Transverse colon (tissue), 4 donors: ENCODE results near the gene CDH15.

Source experiments
- EP300 ChIP-seq: sonication (generic); formaldehyde crosslinking; IDR thresholded peaks from one replicate; pipeline ENCODE4 v1.6.1; 2017; ENCODE audit warnings: antibody characterized with exemption, low read depth
- POLR2A ChIP-seq: fragments of 450-650 bp; IDR thresholded peaks from one replicate; pipeline ENCODE4 v1.6.1; 2016; ENCODE audit warnings: antibody characterized with exemption, mild to moderate bottlenecking, moderate library complexity
- POLR2AphosphoS5 ChIP-seq, 3 donors: sonication (generic); formaldehyde crosslinking; IDR thresholded peaks; one replicate each; pipeline ENCODE4 v1.6.1; 2016; ENCODE audit warnings: antibody characterized with exemption in 3 of 3
- TF ChIP-seq, protein P1 (sequence below), 5 experiments: fragments of 200-600 bp in 3 of 5; fragments of 450-650 bp in 2 of 5; sonication (generic) in 3 of 5; IDR thresholded peaks; 1 replicate in 2 of 5; 2 replicates in 3 of 5; pipeline ENCODE4 v1.5.1; 2016 to 2017; ENCODE audit warnings: antibody characterized with exemption in 5 of 5, inconsistent platforms in 3 of 5, mild to moderate bottlenecking in 2 of 5, moderate library complexity in 1 of 5

DNA sequence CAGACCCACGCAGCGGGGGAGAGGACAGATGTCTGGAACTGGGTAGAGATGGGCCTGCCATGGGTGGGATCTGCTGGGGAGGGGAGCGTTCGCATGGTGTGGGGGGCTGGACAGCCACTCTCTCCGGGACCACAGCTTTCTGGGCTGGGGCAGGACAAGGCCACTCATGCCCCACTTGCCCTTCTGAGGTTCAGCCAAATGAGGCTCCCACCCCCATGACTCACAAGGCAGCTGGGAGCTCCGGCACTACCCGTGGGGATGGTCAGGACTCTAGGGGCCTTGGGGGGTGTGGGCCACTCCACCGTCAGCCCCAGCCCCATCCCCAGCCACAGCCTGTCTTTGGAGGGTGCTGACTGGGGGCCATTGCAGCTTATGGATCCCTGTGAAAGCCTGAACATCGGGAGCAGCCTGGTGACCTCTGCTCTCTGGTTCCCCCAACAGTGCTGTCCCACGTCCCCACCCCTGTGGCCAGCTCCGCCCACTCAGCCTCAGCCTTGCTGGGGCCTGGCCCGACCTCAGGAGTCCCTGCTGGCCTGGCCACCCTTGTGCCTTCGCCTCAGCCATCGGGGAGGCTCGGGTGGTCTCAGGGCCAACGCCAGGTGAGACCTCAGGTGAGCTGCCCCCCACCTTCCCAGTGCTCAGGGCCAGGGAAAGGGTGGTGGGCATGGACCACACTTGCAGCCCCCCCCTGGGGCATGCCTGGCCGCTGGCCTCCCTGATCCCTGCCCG, 4.7 kb upstream of the CDH15 start:
- TF ChIP-seq EP300, result no peak
- TF ChIP-seq, protein P1, sequence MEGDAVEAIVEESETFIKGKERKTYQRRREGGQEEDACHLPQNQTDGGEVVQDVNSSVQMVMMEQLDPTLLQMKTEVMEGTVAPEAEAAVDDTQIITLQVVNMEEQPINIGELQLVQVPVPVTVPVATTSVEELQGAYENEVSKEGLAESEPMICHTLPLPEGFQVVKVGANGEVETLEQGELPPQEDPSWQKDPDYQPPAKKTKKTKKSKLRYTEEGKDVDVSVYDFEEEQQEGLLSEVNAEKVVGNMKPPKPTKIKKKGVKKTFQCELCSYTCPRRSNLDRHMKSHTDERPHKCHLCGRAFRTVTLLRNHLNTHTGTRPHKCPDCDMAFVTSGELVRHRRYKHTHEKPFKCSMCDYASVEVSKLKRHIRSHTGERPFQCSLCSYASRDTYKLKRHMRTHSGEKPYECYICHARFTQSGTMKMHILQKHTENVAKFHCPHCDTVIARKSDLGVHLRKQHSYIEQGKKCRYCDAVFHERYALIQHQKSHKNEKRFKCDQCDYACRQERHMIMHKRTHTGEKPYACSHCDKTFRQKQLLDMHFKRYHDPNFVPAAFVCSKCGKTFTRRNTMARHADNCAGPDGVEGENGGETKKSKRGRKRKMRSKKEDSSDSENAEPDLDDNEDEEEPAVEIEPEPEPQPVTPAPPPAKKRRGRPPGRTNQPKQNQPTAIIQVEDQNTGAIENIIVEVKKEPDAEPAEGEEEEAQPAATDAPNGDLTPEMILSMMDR (IDR thresholded peaks at IDR 0.05), result no peak
- TF ChIP-seq POLR2AphosphoS5 (IDR thresholded peaks at IDR 0.05), result no peak
- TF ChIP-seq POLR2A, result no peak
